A673 (cell line): ENCODE data around the gene ANKRD40CL. TPM values are rescaled to one million over a fixed set of nuclear protein-coding genes. Genes with fewer than 3 reads are reported as not detected.
A peak's percentile ranks its signal among the peaks of the same experiment; 100 is the strongest.

ENCODE experiments used
- BruUV-seq: library from RNA; stranded (reverse); fragments of 400-500 nt; replicated peaks from 2 replicates; lab custom pipeline; 2021; lab: Mats Ljungman, UMichigan
- CTCF ChIA-PET: fragments of 300-600 bp; sonication (Branson Sonifier 250); formaldehyde crosslinking; loops from one replicate; lab custom pipeline; 2022; ENCODE audit warnings: antibody characterized with exemption; lab: Charles Lee
- POLR2A ChIA-PET: fragments of 300-600 bp; sonication (Branson Sonifier 250); formaldehyde crosslinking; loops from one replicate; lab custom pipeline; 2022; ENCODE audit warnings: antibody characterized with exemption; ENCODE audit not compliant: low non-redundant PET; lab: Charles Lee
- DNase-seq: peaks from one replicate; pipeline ENCODE4 v3.0.0-alpha.2; 2015; ENCODE audit warnings: low spot score
- H3K27ac ChIP-seq: fragments of 200-600 bp; sonication (generic); 2 replicates; pipeline ENCODE4 v1.5.1; 2016; ENCODE audit warnings: mixed run types, low read depth, mild to moderate bottlenecking, mixed read lengths, antibody characterized with exemption, low read length; ENCODE audit not compliant: poor library complexity, severe bottlenecking
- H3K27me3 ChIP-seq: fragments of 200-600 bp; sonication (generic); replicated peaks from 2 replicates; pipeline ENCODE4 v1.6.1; 2017; ENCODE audit warnings: mixed run types, low read depth, mild to moderate bottlenecking, mixed read lengths, antibody characterized with exemption, low read length; ENCODE audit not compliant: insufficient read depth, poor library complexity
- H3K36me3 ChIP-seq: fragments of 200-600 bp; sonication (generic); 2 replicates; pipeline ENCODE4 v1.6.1; 2016; ENCODE audit warnings: mixed run types, mild to moderate bottlenecking, mixed read lengths, antibody characterized with exemption, low read length; ENCODE audit not compliant: insufficient read depth, poor library complexity, severe bottlenecking
- H3K4me1 ChIP-seq: fragments of 200-600 bp; sonication (generic); 2 replicates; pipeline ENCODE4 v1.6.1; 2017; ENCODE audit warnings: mixed run types, mild to moderate bottlenecking, mixed read lengths, antibody characterized with exemption, low read length; ENCODE audit not compliant: insufficient read depth, poor library complexity, severe bottlenecking
- H3K4me3 ChIP-seq: fragments of 200-600 bp; sonication (generic); 2 replicates; pipeline ENCODE4 v1.5.1; 2016; ENCODE audit warnings: low read depth, mixed run types, mild to moderate bottlenecking, mixed read lengths, low read length; ENCODE audit not compliant: poor library complexity, severe bottlenecking
- H3K9me3 ChIP-seq: fragments of 200-600 bp; sonication (generic); 2 replicates; pipeline ENCODE4 v1.6.1; 2016; ENCODE audit warnings: mixed run types, low read depth, mild to moderate bottlenecking, mixed read lengths, antibody characterized with exemption, low read length; ENCODE audit not compliant: poor library complexity, severe bottlenecking
- CTCF ChIP-seq: fragments of 300-800, 200-600 bp; sonication (generic); conservative IDR thresholded peaks from 2 replicates; pipeline ENCODE4 v1.5.1; 2017; ENCODE audit warnings: low read depth, mild to moderate bottlenecking, antibody characterized with exemption, low read length, moderate library complexity, mixed read lengths
- EZH2 ChIP-seq: fragments of 200-600 bp; sonication (generic); IDR thresholded peaks from 2 replicates; pipeline ENCODE4 v1.6.1; 2017; ENCODE audit warnings: borderline replicate concordance, low read depth, mild to moderate bottlenecking, mixed read lengths, antibody characterized with exemption, low read length; ENCODE audit not compliant: poor library complexity, severe bottlenecking
- intact Hi-C: fragments of 100-400 bp; cut with micrococcal nuclease; formaldehyde crosslinking; loops from one replicate; pipeline ENCODE4 v1.10.0; 2022; ENCODE audit not compliant: unreplicated experiment
- total RNA-seq: library from RNA; stranded (reverse); gene quantifications from 2 replicates; pipeline ENCODE4 v1.2.3, GENCODE V29; 2021

Gene ANKRD40CL
- total RNA-seq, 1 experiment from 2014 or later: not detected

GRCh38 chr17:50775926-50776325 lies 8.6 kb upstream of the ANKRD40CL start:
- Histone ChIP-seq H3K27ac (no peak overlapping the region), H3K4me3 (no peak overlapping the region), H3K36me3 (no peaks in the 10 kb centered on the region), H3K27me3 (no peaks in the 10 kb centered on the region), H3K9me3 (no peaks in the 10 kb centered on the region), H3K4me1 (peaks cover 8% of the 10 kb centered on the region)
- DNase-seq: no peak
- no TSS peak for BruUV-seq
- intact Hi-C loops: no loop called here
- TF ChIP-seq EZH2 (no peak), CTCF (no peak)
- CTCF ChIA-PET: no interaction called here
- POLR2A ChIA-PET: no interaction called here

- CTCF ChIA-PET: no interaction called here
- BruUV-seq: no TSS peak
- TF ChIP-seq CTCF (no peak), EZH2 (no peak)
- Histone ChIP-seq H3K27me3 (no peaks in the 10 kb centered on the region), H3K9me3 (no peaks in the 10 kb centered on the region), H3K36me3 (no peaks in the 10 kb centered on the region), H3K4me1 (peaks cover 8% of the 10 kb centered on the region), H3K4me3 (no peak overlapping the region), H3K27ac (no peak overlapping the region)
- no peak for DNase-seq
- intact Hi-C loops: no loop called here
- POLR2A ChIA-PET: no interaction called here
Observed at GRCh38 chr17:50774225-50774803, 7.0 kb upstream of the ANKRD40CL start.

GRCh38 chr17:50771991-50772785 lies 4.9 kb upstream of the ANKRD40CL start:
- ChIA-PET POLR2A (no interaction called here), CTCF (interaction anchor here (1.8 kb wide), 1 partner anchor 11 kb away, joined by 9 read pairs; no protein-coding TSS in a partner anchor)
- no peak overlapping the region for H3K27ac ChIP-seq
- H3K4me3 ChIP-seq: no peak overlapping the region
- BruUV-seq: no TSS peak
- no peaks in the 10 kb centered on the region for H3K27me3 ChIP-seq
- peaks cover 8% of the 10 kb centered on the region for H3K4me1 ChIP-seq
- no peaks in the 10 kb centered on the region for H3K9me3 ChIP-seq
- H3K36me3 ChIP-seq: no peaks in the 10 kb centered on the region
- intact Hi-C loops: no loop called here
- TF ChIP-seq EZH2 (no peak), CTCF (no peak)
- DNase-seq: peak; percentile 61
